BLaER1 (cell line): Measurements from ENCODE around the gene NOTCH1.
A peak's percentile ranks its signal among the peaks of the same experiment; 100 is the strongest.
"Not testable (repeated sequence)": the region's sequence is repeated elsewhere in the genome, so short reads cannot be mapped to it uniquely, and the experiment has no call there.

ENCODE experiments used
- H3K27ac ChIP-seq: shearing (Covaris generic); formaldehyde crosslinking; 2 replicates; pipeline ENCODE4 v1.8.1; 2022
- H3K27me3 ChIP-seq: shearing (Covaris generic); formaldehyde crosslinking; 2 replicates; pipeline ENCODE4 v1.8.1; 2022
- H3K36me3 ChIP-seq: shearing (Covaris generic); formaldehyde crosslinking; 2 replicates; pipeline ENCODE4 v1.8.1; 2022
- H3K4me1 ChIP-seq: shearing (Covaris generic); formaldehyde crosslinking; 2 replicates; pipeline ENCODE4 v1.8.1; 2022
- H3K4me2 ChIP-seq: shearing (Covaris generic); formaldehyde crosslinking; 2 replicates; pipeline ENCODE4 v1.8.1; 2022
- H3K4me3 ChIP-seq: shearing (Covaris generic); formaldehyde crosslinking; 2 replicates; pipeline ENCODE4 v1.8.1; 2022
- H3K9ac ChIP-seq: shearing (Covaris generic); formaldehyde crosslinking; 2 replicates; pipeline ENCODE4 v1.8.1; 2022
- H3K9me3 ChIP-seq: shearing (Covaris generic); formaldehyde crosslinking; 2 replicates; pipeline ENCODE4 v1.8.1; 2022
- H4K20me1 ChIP-seq: shearing (Covaris generic); formaldehyde crosslinking; 2 replicates; pipeline ENCODE4 v1.8.1; 2022
- Cebpa-rat ChIP-seq: shearing (Covaris generic); IDR thresholded peaks from 2 replicates; pipeline ENCODE4 v1.8.1; 2022

NOTCH1 gene

DNA sequence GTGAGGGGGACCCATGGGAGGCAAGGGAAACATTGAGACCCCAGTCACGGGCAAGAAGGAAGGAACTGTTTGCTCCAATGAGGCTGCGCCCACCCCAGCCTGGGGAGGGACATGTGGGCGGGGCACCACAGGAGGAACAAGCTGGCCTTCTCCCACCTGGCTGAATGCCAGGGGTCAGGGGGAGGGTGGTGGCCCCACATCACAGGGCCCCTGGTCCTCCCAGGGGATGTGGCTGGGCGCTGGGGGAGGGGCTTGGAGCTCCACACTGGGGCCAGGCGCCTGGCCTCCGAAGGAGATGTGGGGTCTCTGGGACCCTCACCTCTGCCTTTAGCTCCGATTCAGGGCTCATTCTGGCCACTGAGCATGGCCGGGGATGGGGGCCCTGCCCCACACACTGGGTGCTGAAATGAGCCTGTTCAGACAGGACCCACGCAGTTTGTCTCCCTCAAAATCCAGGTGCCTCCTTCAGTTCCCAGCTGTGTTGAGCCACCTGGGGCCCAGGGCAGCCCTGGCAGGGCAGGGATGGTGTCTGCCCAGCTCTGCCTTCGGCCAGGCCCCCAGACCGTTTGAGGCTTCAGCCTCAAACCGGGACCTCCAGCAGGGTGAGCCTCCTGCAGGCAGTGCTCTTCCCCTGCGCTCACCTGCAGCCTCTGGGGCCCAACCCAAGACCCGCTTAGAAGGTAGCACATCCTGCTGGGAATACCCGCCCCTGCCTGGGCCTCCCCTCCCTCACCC is 33.2 kb upstream of the NOTCH1 start:
- Histone ChIP-seq H3K36me3 (no peaks in the 10 kb centered on the region), H3K27me3 (no peaks in the 10 kb centered on the region), H3K4me2 (peak overlapping the region; percentile 79), H3K9me3 (no peaks in the 10 kb centered on the region), H3K27ac (no peak overlapping the region), H3K4me3 (no peak overlapping the region), H4K20me1 (no peaks in the 10 kb centered on the region), H3K4me1 (peaks cover 81% of the 10 kb centered on the region), H3K9ac (no peak overlapping the region; the same call in 1 of the 2 replicates)
- no peak for TF ChIP-seq Cebpa-rat

DNA sequence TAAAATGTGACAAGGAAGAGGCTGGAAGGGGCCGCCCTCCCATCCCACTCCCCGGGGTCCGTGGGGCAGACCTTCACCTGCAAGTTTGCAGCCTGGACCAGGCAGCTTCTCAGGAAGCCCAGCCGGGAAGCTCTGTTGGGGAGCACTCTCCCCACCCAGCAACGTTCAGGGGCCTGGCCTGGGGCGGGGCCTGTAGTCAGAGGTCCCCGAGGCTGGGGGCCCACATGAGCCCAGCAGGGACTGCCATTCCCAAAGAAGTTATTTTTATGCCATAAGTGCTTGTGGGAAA is 32.7 kb upstream of the NOTCH1 start:
- H3K4me1 ChIP-seq, result peaks cover 76% of the 10 kb centered on the region
- H3K4me2 ChIP-seq, result peak overlapping the region; percentile 79
- H3K4me3 ChIP-seq, result no peak overlapping the region
- TF ChIP-seq Cebpa-rat, result no peak
- no peak overlapping the region for H3K27ac ChIP-seq
- no peak overlapping the region; the same call in 1 of the 2 replicates for H3K9ac ChIP-seq
- H3K9me3 ChIP-seq, result no peaks in the 10 kb centered on the region
- H3K36me3 ChIP-seq, result no peaks in the 10 kb centered on the region
- H4K20me1 ChIP-seq, result no peaks in the 10 kb centered on the region
- H3K27me3 ChIP-seq, result no peaks in the 10 kb centered on the region

DNA sequence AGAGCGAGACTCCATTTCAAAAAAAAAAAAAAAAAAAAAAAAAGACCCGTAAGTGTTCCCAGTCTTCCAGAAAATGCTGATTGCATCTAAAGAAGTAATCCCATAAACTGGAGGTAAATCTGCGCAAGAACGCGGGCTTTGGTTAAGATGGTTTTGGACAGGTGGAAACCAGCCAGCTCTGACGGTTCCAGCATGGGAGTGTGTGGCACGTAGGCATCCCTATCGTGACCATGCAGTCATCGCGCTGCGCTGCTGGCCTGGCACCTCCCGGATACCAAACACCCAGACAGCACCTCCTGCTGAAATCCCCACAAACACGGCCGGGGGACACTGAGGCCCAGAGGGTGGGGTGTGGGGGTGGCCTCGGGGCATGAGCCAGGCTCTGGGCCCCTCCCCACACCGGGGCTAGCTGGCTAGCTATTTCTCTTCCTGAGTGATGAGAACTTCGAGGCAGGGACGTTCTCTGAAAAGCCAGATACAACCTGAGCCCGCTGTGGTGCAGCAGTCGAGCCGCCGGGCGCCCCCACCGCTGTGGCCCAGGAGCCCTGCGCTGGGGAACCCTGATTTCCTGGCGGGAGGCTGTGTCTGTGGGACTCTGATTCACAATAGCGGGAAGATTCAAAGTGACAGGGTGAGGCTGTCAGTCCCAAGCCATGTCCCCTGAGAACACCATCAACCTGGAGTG is 32.2 kb upstream of the NOTCH1 start:
- H3K27ac ChIP-seq, result no peak overlapping the region
- no peaks in the 10 kb centered on the region for H3K36me3 ChIP-seq
- H3K4me1 ChIP-seq, result peaks cover 71% of the 10 kb centered on the region
- no peak overlapping the region for H3K9ac ChIP-seq
- no peaks in the 10 kb centered on the region for H3K9me3 ChIP-seq
- TF ChIP-seq Cebpa-rat, result no peak
- H3K27me3 ChIP-seq, result no peaks in the 10 kb centered on the region
- H3K4me2 ChIP-seq, result peak overlapping the region; percentile 79
- H4K20me1 ChIP-seq, result no peaks in the 10 kb centered on the region
- H3K4me3 ChIP-seq, result no peak overlapping the region

DNA sequence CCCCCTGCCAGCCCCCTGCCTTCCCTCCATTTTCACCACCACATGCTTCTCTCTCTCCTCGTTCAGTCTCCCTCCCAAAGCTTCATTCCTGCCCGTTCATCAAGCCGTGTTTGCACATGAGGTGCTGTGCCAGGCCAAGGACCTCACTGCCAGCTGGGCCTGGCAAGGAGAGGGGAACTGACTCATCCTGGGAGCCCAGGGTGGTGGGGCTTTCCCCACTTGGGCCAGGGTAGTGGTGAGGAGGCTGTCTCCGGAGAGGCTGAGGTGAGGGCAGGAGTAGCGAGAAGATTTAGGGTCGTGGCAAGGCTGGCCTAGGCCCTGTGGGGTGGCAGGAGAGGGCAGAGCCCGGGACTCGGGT is 30.4 kb upstream of the NOTCH1 start:
- Histone ChIP-seq H3K4me2 (peak overlapping the region; percentile 62), H3K9me3 (no peaks in the 10 kb centered on the region), H3K27ac (no peak overlapping the region), H3K27me3 (no peaks in the 10 kb centered on the region), H4K20me1 (no peaks in the 10 kb centered on the region), H3K4me3 (no peak overlapping the region), H3K36me3 (no peaks in the 10 kb centered on the region), H3K9ac (no peak overlapping the region), H3K4me1 (peaks cover 68% of the 10 kb centered on the region)
- TF ChIP-seq Cebpa-rat, result no peak

DNA sequence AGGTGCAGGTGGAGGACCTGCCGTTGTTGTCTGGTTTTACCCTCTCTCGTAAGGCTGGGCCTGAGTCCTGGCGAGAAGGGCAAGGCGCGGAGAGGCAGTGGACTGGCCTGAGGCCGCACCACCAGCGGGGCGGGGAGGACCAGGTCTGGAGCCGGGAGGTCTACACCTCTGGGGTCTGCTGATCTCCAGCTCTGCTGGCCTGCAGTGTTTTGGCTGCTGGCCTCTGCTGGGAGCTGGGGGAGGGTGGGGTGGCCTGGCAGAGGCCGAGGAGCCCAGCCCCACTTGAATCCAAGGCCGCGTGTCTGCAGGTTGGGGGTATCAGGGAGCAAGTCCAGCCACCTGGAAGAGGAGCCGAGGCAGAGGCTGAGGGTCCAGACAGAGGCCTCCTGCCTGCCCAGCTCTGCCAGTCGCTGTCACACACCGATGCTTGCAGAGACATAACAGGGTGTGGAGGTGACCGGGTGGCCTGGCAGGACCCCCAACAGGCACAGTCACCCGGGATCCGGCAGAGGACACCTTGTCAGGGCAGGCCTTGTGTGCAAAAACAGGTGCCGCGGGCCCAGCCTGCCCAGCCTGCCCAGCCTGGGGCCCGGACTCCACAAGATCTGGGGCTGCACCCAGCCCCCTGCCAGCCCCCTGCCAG is 29.9 kb upstream of the NOTCH1 start:
- Histone ChIP-seq H3K4me1 (peaks cover 72% of the 10 kb centered on the region), H3K4me2 (peak overlapping the region; percentile 62), H3K27ac (no peak overlapping the region)

DNA sequence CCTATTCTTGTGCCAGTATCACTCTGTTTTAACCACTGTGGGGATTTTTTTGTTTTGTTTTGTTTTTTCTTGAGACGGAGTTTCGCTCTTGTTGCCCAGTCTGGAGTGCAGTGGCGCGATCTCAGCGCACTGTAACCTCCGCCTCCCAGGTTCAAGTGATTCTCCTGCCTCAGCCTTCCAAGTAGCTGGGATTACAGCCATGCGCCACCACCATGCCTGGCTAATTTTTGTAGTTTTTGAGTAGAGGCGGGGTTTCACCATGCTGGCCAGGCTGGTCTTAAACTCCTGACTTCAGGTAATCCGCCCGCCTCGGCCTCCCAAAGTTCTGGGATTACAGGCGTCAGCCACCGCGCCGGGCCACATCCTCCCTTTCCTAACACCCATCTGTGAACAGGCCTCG is 28.8 kb upstream of the NOTCH1 start:
- H3K4me2 ChIP-seq, result not testable (repeated sequence)

More for the DNA sequence above, 29.9 kb upstream of the NOTCH1 start:
- Histone ChIP-seq H3K9ac (no peak overlapping the region), H3K9me3 (no peaks in the 10 kb centered on the region), H3K36me3 (no peaks in the 10 kb centered on the region), H4K20me1 (no peaks in the 10 kb centered on the region), H3K27me3 (no peaks in the 10 kb centered on the region), H3K4me3 (no peak overlapping the region)
- no peak for TF ChIP-seq Cebpa-rat

DNA sequence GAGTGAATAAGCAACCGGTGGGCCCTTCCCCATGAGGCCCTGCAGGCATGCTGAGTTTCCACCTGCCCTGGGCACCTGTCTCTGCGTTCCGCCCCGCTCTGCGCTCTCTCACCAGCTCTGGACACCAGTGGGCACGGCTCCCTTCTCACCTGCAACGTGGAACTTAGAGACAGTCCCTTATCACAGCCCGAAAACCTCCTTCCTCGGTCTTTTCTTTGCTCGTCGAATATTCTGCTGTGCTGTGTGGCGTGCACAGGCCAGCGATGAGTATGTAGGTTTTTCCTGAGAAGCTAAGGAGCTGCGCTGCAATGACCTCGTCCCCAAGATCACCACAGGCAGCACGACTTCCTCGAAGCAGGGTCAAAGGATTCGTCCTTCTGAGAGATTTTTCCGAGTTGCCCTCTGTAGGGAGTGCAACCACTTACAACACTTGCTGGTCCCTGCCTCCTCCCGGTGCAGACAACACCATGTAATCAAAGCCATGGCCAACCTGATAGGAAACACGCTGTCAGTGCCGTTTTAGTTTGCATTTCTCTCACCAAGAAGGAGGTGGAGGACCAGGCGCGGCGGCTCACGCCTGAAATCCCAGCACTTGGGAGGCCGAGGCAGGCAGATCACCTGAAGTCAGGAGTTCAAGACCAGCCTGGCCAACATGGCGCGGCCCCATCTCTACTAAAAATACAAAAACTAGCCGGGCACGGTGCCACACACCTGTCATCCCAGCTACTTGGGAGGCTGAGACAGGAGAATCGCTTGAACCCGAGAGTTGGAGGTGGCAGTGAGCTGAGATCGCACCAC is 27.2 kb upstream of the NOTCH1 start:
- no peak overlapping the region for H3K9ac ChIP-seq
- no peak overlapping the region for H3K27ac ChIP-seq

More for the DNA sequence above, 28.8 kb upstream of the NOTCH1 start:
- not testable (repeated sequence) for H4K20me1 ChIP-seq, H3K9me3 ChIP-seq, H3K36me3 ChIP-seq, H3K27me3 ChIP-seq, H3K4me3 ChIP-seq, H3K9ac ChIP-seq, H3K27ac ChIP-seq
- peaks cover 76% of the 10 kb centered on the region for H3K4me1 ChIP-seq

DNA sequence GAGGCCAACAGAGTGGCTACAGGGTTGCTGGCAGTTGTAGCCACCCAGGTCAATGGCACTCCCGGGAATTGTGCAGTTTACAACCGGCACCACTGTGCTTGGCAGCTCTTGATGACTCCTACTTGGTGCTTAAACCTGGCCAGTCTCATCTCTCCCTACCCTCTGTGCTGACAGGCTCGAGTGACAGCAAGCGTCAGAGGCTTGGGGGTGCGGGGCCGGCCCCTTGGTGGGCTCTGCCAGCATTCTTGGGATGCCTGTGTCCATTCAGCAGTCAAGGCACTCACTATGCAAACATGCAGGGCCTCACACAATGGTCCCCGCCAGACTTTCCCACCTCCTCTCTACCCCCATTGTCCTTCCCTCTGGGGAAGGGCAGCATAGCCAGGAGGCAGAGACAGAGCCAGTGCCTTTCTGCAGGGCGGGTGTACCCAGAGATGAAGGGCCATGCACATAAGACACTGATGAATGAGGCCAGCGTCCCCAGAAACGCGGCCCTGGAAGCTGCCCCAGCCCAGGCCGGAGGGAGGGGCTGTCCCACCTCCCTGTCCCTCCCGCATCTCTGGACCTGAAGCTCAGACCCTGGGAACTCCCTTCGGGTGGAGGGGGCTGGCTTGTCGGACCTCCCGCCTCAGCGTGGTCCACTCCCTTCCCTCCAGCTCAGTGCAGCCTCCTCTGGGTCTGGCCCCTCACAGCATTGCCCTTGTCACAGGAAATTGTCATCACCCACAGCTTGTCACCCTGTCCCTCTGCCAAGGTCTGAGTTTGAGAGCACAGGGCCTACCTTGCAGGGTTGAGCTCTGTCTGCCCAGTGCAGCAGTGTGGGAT is 26.4 kb upstream of the NOTCH1 start:
- Histone ChIP-seq H3K4me1 (peaks cover 52% of the 10 kb centered on the region), H3K36me3 (no peaks in the 10 kb centered on the region), H3K27me3 (no peaks in the 10 kb centered on the region), H4K20me1 (no peaks in the 10 kb centered on the region), H3K4me3 (no peak overlapping the region), H3K9ac (no peak overlapping the region), H3K27ac (no peak overlapping the region), H3K4me2 (peak overlapping the region; percentile 16; the same call in 1 of the 2 replicates), H3K9me3 (no peaks in the 10 kb centered on the region)
- TF ChIP-seq Cebpa-rat, result no peak

More for the DNA sequence above, 27.2 kb upstream of the NOTCH1 start:
- H3K4me3 ChIP-seq, result no peak overlapping the region
- peak overlapping the region; percentile 16; the same call in 1 of the 2 replicates for H3K4me2 ChIP-seq
- H3K9me3 ChIP-seq, result no peaks in the 10 kb centered on the region
- H3K27me3 ChIP-seq, result no peaks in the 10 kb centered on the region
- TF ChIP-seq Cebpa-rat, result no peak
- H4K20me1 ChIP-seq, result no peaks in the 10 kb centered on the region
- peaks cover 60% of the 10 kb centered on the region for H3K4me1 ChIP-seq
- H3K36me3 ChIP-seq, result no peaks in the 10 kb centered on the region

DNA sequence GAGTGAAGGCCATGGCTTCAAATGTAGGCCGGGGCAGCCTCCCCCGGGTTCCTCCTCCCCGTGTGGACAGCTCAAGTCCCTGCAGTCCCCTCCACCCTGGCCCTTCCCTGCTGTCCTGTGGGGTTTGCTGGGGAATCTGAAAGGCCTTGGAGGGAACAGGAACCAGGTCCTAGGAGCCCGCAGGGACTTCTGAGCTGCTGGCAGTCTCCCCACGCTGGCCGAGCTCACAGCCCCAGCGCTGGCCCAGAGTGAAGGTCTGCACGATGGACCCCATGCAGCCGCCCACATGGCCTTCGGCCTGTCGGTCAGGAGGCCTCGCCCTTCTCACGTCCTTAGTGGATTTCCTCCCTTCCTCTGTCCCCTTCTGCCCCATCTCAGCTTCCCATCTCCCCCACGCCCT is 25.7 kb upstream of the NOTCH1 start:
- Histone ChIP-seq H4K20me1 (no peaks in the 10 kb centered on the region), H3K4me1 (peaks cover 45% of the 10 kb centered on the region), H3K36me3 (no peaks in the 10 kb centered on the region), H3K27me3 (no peaks in the 10 kb centered on the region), H3K4me2 (no peak overlapping the region; the same call in 1 of the 2 replicates), H3K9ac (no peak overlapping the region), H3K27ac (0 out of 2 replicates have a peak overlapping the region, but pooled peaks have one; percentile 26), H3K9me3 (no peaks in the 10 kb centered on the region), H3K4me3 (no peak overlapping the region)
- no peak for TF ChIP-seq Cebpa-rat
